NB4 (cell line): ENCODE results near the gene CBX4.

ENCODE experiments used
- CTCF ChIP-seq: IDR thresholded peaks from one replicate; pipeline ENCODE4 v1.5.1; 2012; ENCODE audit warnings: low read depth, low read length
- POLR2A ChIP-seq: IDR thresholded peaks from 2 replicates; pipeline ENCODE4 v1.6.1; 2011; ENCODE audit warnings: mild to moderate bottlenecking; ENCODE audit not compliant: insufficient read length; ENCODE audit errors: extremely low read depth
- TF ChIP-seq, protein P1 (sequence below): IDR thresholded peaks from 2 replicates; pipeline ENCODE4 v1.6.1; 2011; ENCODE audit warnings: low read depth, low read length

GRCh38 chr17:79783891-79784290, 55.3 kb downstream of the CBX4 start:
- TF ChIP-seq POLR2A, result no peak
- no peak for TF ChIP-seq CTCF
- TF ChIP-seq, protein P1, sequence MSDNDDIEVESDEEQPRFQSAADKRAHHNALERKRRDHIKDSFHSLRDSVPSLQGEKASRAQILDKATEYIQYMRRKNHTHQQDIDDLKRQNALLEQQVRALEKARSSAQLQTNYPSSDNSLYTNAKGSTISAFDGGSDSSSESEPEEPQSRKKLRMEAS, result no peak
